ENCODE measurements around the gene CBLL1. TPM values are rescaled to one million over a fixed set of nuclear protein-coding genes. Genes with fewer than 3 reads are reported as not detected.

The CBLL1 gene
- total RNA-seq, 1 donor from 2014 or later, result 34.0 TPM

GRCh38 chr7:107700570-107700969, 43.4 kb upstream of the CBLL1 start:
- no peak overlapping the region for H3K4me3 Mint-ChIP-seq (ENCODE audit: low read depth)
- H3K9me3 Mint-ChIP-seq (ENCODE audit: low read depth), result no peaks in the 10 kb centered on the region
- peaks cover 18% of the 10 kb centered on the region for H3K27me3 Mint-ChIP-seq
- no peak overlapping the region for H3K27ac Mint-ChIP-seq
- no peak for TF ChIP-seq CTCF (IDR thresholded peaks at IDR 0.05; ENCODE audit: unreplicated experiment)
- DNase-seq (ENCODE audit: low spot score, unreplicated experiment), result no peak
- no peaks in the 10 kb centered on the region for H3K36me3 Mint-ChIP-seq (ENCODE audit: insufficient read depth)
- no peaks in the 10 kb centered on the region for H3K4me1 Mint-ChIP-seq (ENCODE audit: low read depth)

DNA sequence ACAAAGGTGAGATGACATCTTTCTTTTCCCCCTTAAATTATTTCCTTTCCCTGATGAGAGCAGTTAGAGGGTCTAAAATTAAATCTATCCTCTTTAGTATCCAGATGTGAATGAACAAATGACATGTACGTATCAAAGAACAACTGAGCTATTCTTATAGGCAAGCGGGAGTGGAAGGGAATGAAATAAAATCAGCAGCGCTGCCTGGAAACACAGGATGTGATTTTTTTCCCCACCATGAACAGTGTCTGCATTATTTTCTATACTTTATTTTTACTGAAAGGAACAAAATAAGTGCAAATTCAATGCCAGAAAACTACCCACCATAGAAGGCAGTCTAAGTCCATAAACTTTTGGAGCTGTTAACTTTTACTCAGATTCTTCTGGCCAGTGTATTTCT, 42.8 kb upstream of the CBLL1 start:
- peaks cover 18% of the 10 kb centered on the region for H3K27me3 Mint-ChIP-seq
- no peaks in the 10 kb centered on the region for H3K9me3 Mint-ChIP-seq (ENCODE audit: low read depth)
- no peak for DNase-seq (ENCODE audit: low spot score, unreplicated experiment)
- H3K36me3 Mint-ChIP-seq (ENCODE audit: insufficient read depth), result no peaks in the 10 kb centered on the region
- H3K4me1 Mint-ChIP-seq (ENCODE audit: low read depth), result no peaks in the 10 kb centered on the region
- no peak overlapping the region for H3K27ac Mint-ChIP-seq
- TF ChIP-seq CTCF (IDR thresholded peaks at IDR 0.05; ENCODE audit: unreplicated experiment), result no peak
- H3K4me3 Mint-ChIP-seq (ENCODE audit: low read depth), result no peak overlapping the region

DNA sequence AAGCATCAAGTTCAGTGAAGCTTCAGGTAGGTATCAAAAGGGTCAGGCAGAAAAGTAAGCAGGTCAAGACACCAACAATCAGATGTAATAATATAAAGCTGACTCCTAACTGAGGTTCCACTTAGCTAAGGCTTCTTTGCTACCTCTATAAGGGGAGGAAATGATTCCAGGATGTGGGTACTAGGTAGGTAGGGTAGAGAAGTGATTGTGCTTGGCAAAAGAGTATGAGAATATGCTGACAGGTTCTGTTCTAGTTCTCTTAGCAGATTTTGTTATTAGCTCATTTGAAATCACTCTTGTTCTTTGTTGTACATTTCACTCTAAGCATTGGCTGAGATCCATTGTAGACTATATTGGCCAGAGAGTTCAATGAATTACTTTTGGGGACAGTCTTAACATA, 40.7 kb upstream of the CBLL1 start:
- TF ChIP-seq CTCF (IDR thresholded peaks at IDR 0.05; ENCODE audit: unreplicated experiment), result no peak
- Mint-ChIP-seq H3K4me1 (ENCODE audit: low read depth) (no peaks in the 10 kb centered on the region), H3K27me3 (peaks cover 14% of the 10 kb centered on the region), H3K9me3 (ENCODE audit: low read depth) (no peaks in the 10 kb centered on the region), H3K27ac (no peak overlapping the region), H3K36me3 (ENCODE audit: insufficient read depth) (no peaks in the 10 kb centered on the region), H3K4me3 (ENCODE audit: low read depth) (no peak overlapping the region)
- no peak for DNase-seq (ENCODE audit: low spot score, unreplicated experiment)

GRCh38 chr7:107703872-107704271, 40.1 kb upstream of the CBLL1 start:
- no peak for DNase-seq (ENCODE audit: low spot score, unreplicated experiment)
- peaks cover 14% of the 10 kb centered on the region for H3K27me3 Mint-ChIP-seq
- no peak for TF ChIP-seq CTCF (IDR thresholded peaks at IDR 0.05; ENCODE audit: unreplicated experiment)
- H3K36me3 Mint-ChIP-seq (ENCODE audit: insufficient read depth), result no peaks in the 10 kb centered on the region
- no peaks in the 10 kb centered on the region for H3K4me1 Mint-ChIP-seq (ENCODE audit: low read depth)
- no peak overlapping the region for H3K4me3 Mint-ChIP-seq (ENCODE audit: low read depth)
- no peak overlapping the region for H3K27ac Mint-ChIP-seq
- no peaks in the 10 kb centered on the region for H3K9me3 Mint-ChIP-seq (ENCODE audit: low read depth)

DNA sequence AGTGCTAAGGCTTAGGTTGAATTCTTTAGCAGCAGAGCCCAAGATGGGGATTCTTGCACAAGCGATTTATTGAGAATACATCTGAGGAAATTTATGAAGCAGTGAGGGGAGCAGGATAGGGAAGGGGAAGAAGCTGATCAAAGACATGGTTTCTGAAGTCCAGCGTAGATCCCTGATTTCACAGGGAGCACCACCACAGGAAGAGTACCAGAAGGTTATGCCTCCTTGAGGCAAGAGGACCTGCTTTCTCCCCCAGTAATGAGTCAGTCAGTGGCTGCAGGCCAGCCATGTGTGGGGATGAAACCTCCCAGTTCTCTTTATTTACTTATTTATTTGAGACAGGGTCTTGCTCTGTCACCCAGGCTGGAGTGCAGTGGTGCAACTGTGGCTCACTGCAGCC, 35.0 kb upstream of the CBLL1 start:
- no peaks in the 10 kb centered on the region for H3K9me3 Mint-ChIP-seq (ENCODE audit: low read depth)
- no peak overlapping the region for H3K27ac Mint-ChIP-seq
- DNase-seq (ENCODE audit: low spot score, unreplicated experiment), result no peak
- no peak for TF ChIP-seq CTCF (IDR thresholded peaks at IDR 0.05; ENCODE audit: unreplicated experiment)
- H3K4me3 Mint-ChIP-seq (ENCODE audit: low read depth), result no peak overlapping the region
- H3K36me3 Mint-ChIP-seq (ENCODE audit: insufficient read depth), result no peaks in the 10 kb centered on the region
- H3K27me3 Mint-ChIP-seq, result no peaks in the 10 kb centered on the region
- H3K4me1 Mint-ChIP-seq (ENCODE audit: low read depth), result no peaks in the 10 kb centered on the region

All from progenitor cell of endocrine pancreas (in vitro differentiated cells).